HG03159 (cell line): Measurements from ENCODE around the gene CNKSR2.
"Not testable (repeated sequence)": the region's sequence is repeated elsewhere in the genome, so short reads cannot be mapped to it uniquely, and the experiment has no call there.

ENCODE experiments used
- ATAC-seq: cut with Tn5 transposase; IDR thresholded peaks from one replicate; pipeline ENCODE4 v1.9.1; 2021; ENCODE audit warnings: mild to moderate bottlenecking, moderate library complexity; ENCODE audit not compliant: unreplicated experiment

CNKSR2 gene

GRCh38 chrX:21438792-21439191 lies 64.6 kb downstream of the CNKSR2 start:
- ATAC-seq, result peak; percentile 99

- ATAC-seq, result no peak
Measured at GRCh38 chrX:21440911-21441310, 66.7 kb downstream of the CNKSR2 start.

GRCh38 chrX:21457718-21458117 lies 83.5 kb downstream of the CNKSR2 start:
- no peak for ATAC-seq

- no peak for ATAC-seq
Measured at GRCh38 chrX:21469071-21469470, 94.9 kb downstream of the CNKSR2 start.

- no peak for ATAC-seq
Measured at GRCh38 chrX:21476909-21477308, 102.7 kb downstream of the CNKSR2 start.

GRCh38 chrX:21479695-21480270 lies 105.6 kb downstream of the CNKSR2 start:
- ATAC-seq, result peak; percentile 93

GRCh38 chrX:21481761-21482160 lies 107.5 kb downstream of the CNKSR2 start:
- ATAC-seq, result no peak

GRCh38 chrX:21484051-21484450 lies 109.8 kb downstream of the CNKSR2 start:
- ATAC-seq, result not testable (repeated sequence)

GRCh38 chrX:21487832-21488231 lies 113.6 kb downstream of the CNKSR2 start:
- ATAC-seq, result no peak

- ATAC-seq, result no peak
Measured at GRCh38 chrX:21490341-21490740, 116.1 kb downstream of the CNKSR2 start.

- no peak for ATAC-seq
Measured at GRCh38 chrX:21493226-21493830, 119.1 kb downstream of the CNKSR2 start.

GRCh38 chrX:21503593-21503992 lies 129.4 kb downstream of the CNKSR2 start:
- ATAC-seq, result peak; percentile 90

GRCh38 chrX:21509912-21510311 lies 135.7 kb downstream of the CNKSR2 start:
- ATAC-seq, result no peak

- no peak for ATAC-seq
Measured at GRCh38 chrX:21524008-21524407, 149.8 kb downstream of the CNKSR2 start.

- no peak for ATAC-seq
Measured at GRCh38 chrX:21528076-21528475, 153.9 kb downstream of the CNKSR2 start.

- ATAC-seq, result no peak
Measured at GRCh38 chrX:21529771-21530170, 155.6 kb downstream of the CNKSR2 start.

- ATAC-seq, result not testable (repeated sequence)
Measured at GRCh38 chrX:21544642-21545041, 170.4 kb downstream of the CNKSR2 start.

GRCh38 chrX:21559417-21559816 lies 185.2 kb downstream of the CNKSR2 start:
- ATAC-seq, result no peak

GRCh38 chrX:21565025-21565424 lies 190.8 kb downstream of the CNKSR2 start:
- ATAC-seq, result no peak

GRCh38 chrX:21574793-21575192 lies 200.6 kb downstream of the CNKSR2 start:
- ATAC-seq, result no peak

- no peak for ATAC-seq
Measured at GRCh38 chrX:21581479-21581878, 207.3 kb downstream of the CNKSR2 start.

GRCh38 chrX:21586001-21586400 lies 211.8 kb downstream of the CNKSR2 start:
- ATAC-seq, result no peak
